Activated CD4-positive, alpha-beta memory T cell treated with anti-CD3 and anti-CD28 coated beads for 36 hours (primary cell): ENCODE measurements around the gene PLA2G3. TPM values are rescaled to one million over a fixed set of nuclear protein-coding genes. Genes with fewer than 3 reads are reported as not detected.

ENCODE experiments used
- CTCF ChIA-PET: fragments of 350-600 bp; sonication (Branson Sonifier 250); formaldehyde crosslinking; loops from one replicate; lab custom pipeline; 2021; ENCODE audit warnings: antibody characterized with exemption, inconsistent platforms; lab: Charles Lee
- POLR2A ChIA-PET: fragments of 350-600 bp; sonication (Branson Sonifier 250); formaldehyde crosslinking; loops from one replicate; lab custom pipeline; 2021; ENCODE audit warnings: antibody characterized with exemption; lab: Charles Lee
- DNase-seq: peaks from one replicate; pipeline ENCODE4 v3.0.0-alpha.2; 2020
- H3K27ac Mint-ChIP-seq: one replicate; pipeline ENCODE4 v1.8.0; 2021; ENCODE audit warnings: mixed read lengths
- H3K27me3 Mint-ChIP-seq: one replicate; pipeline ENCODE4 v1.8.0; 2021; ENCODE audit warnings: mixed read lengths
- H3K36me3 Mint-ChIP-seq: one replicate; pipeline ENCODE4 v1.8.0; 2021; ENCODE audit warnings: mixed read lengths
- H3K4me1 Mint-ChIP-seq: one replicate; pipeline ENCODE4 v1.8.0; 2021; ENCODE audit warnings: low read depth, mixed read lengths
- H3K4me3 Mint-ChIP-seq: one replicate; pipeline ENCODE4 v1.8.0; 2021; ENCODE audit warnings: mild to moderate bottlenecking, mixed read lengths
- H3K9me3 Mint-ChIP-seq: one replicate; pipeline ENCODE4 v1.8.0; 2021; ENCODE audit warnings: mixed read lengths
- intact Hi-C: fragments of 100-400 bp; cut with micrococcal nuclease; formaldehyde crosslinking; loops from one replicate; pipeline ENCODE4 v1.15.1; 2023
- total RNA-seq, 2 experiments: library from RNA; stranded (reverse); gene quantifications; one replicate each; pipeline ENCODE4 v1.2.3, GENCODE V29; 2021

The PLA2G3 gene
- total RNA-seq, 2 experiments from 2014 or later: not detected

- peaks cover 22% of the 10 kb centered on the region for H3K4me1 Mint-ChIP-seq
- no peak overlapping the region for H3K4me3 Mint-ChIP-seq
- ChIA-PET POLR2A (interaction anchor here (0.6 kb wide), 1 partner anchor 258 kb away, joined by 3 read pairs; no protein-coding TSS in a partner anchor), CTCF (interaction anchor here (0.8 to 5.0 kb wide), 8 partner anchors 21 to 240 kb away, joined by 3 to 27 read pairs (median 3); no protein-coding TSS in a partner anchor)
- no peaks in the 10 kb centered on the region for H3K36me3 Mint-ChIP-seq
- no peak for DNase-seq
- no peak overlapping the region for H3K27ac Mint-ChIP-seq
- intact Hi-C loops: loop anchor here (5.0 kb wide), 3 partner anchors 67 to 187 kb away; partner anchors contain the start of genes LIMK2 and PIK3IP1
- H3K27me3 Mint-ChIP-seq: no peaks in the 10 kb centered on the region
- H3K9me3 Mint-ChIP-seq: no peaks in the 10 kb centered on the region
Measured at GRCh38 chr22:31105282-31105929, 34.9 kb downstream of the PLA2G3 start.

- POLR2A ChIA-PET: interaction anchor here (0.6 to 1.4 kb wide), 2 partner anchors 35 to 258 kb away, joined by 3 read pairs; partner anchors contain the start of gene PLA2G3
- Mint-ChIP-seq H3K9me3 (no peaks in the 10 kb centered on the region), H3K4me1 (peaks cover 22% of the 10 kb centered on the region), H3K36me3 (no peaks in the 10 kb centered on the region), H3K27ac (no peak overlapping the region), H3K27me3 (no peaks in the 10 kb centered on the region), H3K4me3 (no peak overlapping the region)
- intact Hi-C loops: loop anchor here (5.0 kb wide), 3 partner anchors 67 to 187 kb away; partner anchors contain the start of genes LIMK2 and PIK3IP1
- DNase-seq: peak; percentile 26
- CTCF ChIA-PET: interaction anchor here (0.8 to 5.0 kb wide), 8 partner anchors 20 to 240 kb away, joined by 3 to 27 read pairs (median 3); no protein-coding TSS in a partner anchor
Measured at GRCh38 chr22:31104869-31105268, 35.4 kb downstream of the PLA2G3 start.

- H3K27ac Mint-ChIP-seq: no peak overlapping the region
- DNase-seq: no peak
- POLR2A ChIA-PET: interaction anchor here (1.4 kb wide), 1 partner anchor 36 kb away, joined by 3 read pairs; the partner anchor contains the start of gene PLA2G3
- peaks cover 22% of the 10 kb centered on the region for H3K4me1 Mint-ChIP-seq
- H3K27me3 Mint-ChIP-seq: no peaks in the 10 kb centered on the region
- intact Hi-C loops: no loop called here
- H3K36me3 Mint-ChIP-seq: no peaks in the 10 kb centered on the region
- CTCF ChIA-PET: interaction anchor here (1.1 to 5.0 kb wide), 5 partner anchors 14 to 241 kb away, joined by 3 to 27 read pairs (median 3); no protein-coding TSS in a partner anchor
- H3K9me3 Mint-ChIP-seq: no peaks in the 10 kb centered on the region
- no peak overlapping the region for H3K4me3 Mint-ChIP-seq
Measured at GRCh38 chr22:31103899-31104694, 36.2 kb downstream of the PLA2G3 start.

- Mint-ChIP-seq H3K27me3 (no peaks in the 10 kb centered on the region), H3K27ac (no peak overlapping the region), H3K4me3 (no peak overlapping the region), H3K36me3 (no peaks in the 10 kb centered on the region), H3K4me1 (peaks cover 22% of the 10 kb centered on the region), H3K9me3 (no peaks in the 10 kb centered on the region)
- no peak for DNase-seq
- POLR2A ChIA-PET: no interaction called here
- CTCF ChIA-PET: interaction anchor here (1.6 to 5.0 kb wide), 2 partner anchors 14 to 19 kb away, joined by 3 to 27 read pairs; no protein-coding TSS in a partner anchor
- intact Hi-C loops: no loop called here
Measured at GRCh38 chr22:31103111-31103510, 37.2 kb downstream of the PLA2G3 start.

- intact Hi-C loops: no loop called here
- ChIA-PET CTCF (interaction anchor here (5.0 kb wide), 1 partner anchor 18 kb away, joined by 27 read pairs; no protein-coding TSS in a partner anchor), POLR2A (no interaction called here)
- no peaks in the 10 kb centered on the region for H3K27me3 Mint-ChIP-seq
- no peak overlapping the region for H3K27ac Mint-ChIP-seq
- H3K36me3 Mint-ChIP-seq: no peaks in the 10 kb centered on the region
- DNase-seq: no peak
- H3K4me1 Mint-ChIP-seq: peaks cover 17% of the 10 kb centered on the region
- H3K4me3 Mint-ChIP-seq: no peak overlapping the region
- no peaks in the 10 kb centered on the region for H3K9me3 Mint-ChIP-seq
Measured at GRCh38 chr22:31102441-31103081, 37.7 kb downstream of the PLA2G3 start.

- Mint-ChIP-seq H3K9me3 (no peaks in the 10 kb centered on the region), H3K27ac (no peak overlapping the region), H3K27me3 (no peaks in the 10 kb centered on the region), H3K4me1 (peaks cover 4% of the 10 kb centered on the region), H3K4me3 (no peak overlapping the region), H3K36me3 (no peaks in the 10 kb centered on the region)
- no peak for DNase-seq
- intact Hi-C loops: no loop called here
- ChIA-PET POLR2A (no interaction called here), CTCF (interaction anchor here (5.0 kb wide), 1 partner anchor 16 kb away, joined by 27 read pairs; no protein-coding TSS in a partner anchor)
Measured at GRCh38 chr22:31100762-31101525, 39.4 kb downstream of the PLA2G3 start.

- H3K9me3 Mint-ChIP-seq: no peaks in the 10 kb centered on the region
- CTCF ChIA-PET: interaction anchor here (1.0 to 1.5 kb wide), 3 partner anchors 13 to 17 kb away, joined by 3 to 6 read pairs (median 3); no protein-coding TSS in a partner anchor
- no peak overlapping the region for H3K27ac Mint-ChIP-seq
- intact Hi-C loops: no loop called here
- no peaks in the 10 kb centered on the region for H3K36me3 Mint-ChIP-seq
- POLR2A ChIA-PET: no interaction called here
- DNase-seq: no peak
- no peak overlapping the region for H3K4me3 Mint-ChIP-seq
- H3K4me1 Mint-ChIP-seq: no peaks in the 10 kb centered on the region
- no peaks in the 10 kb centered on the region for H3K27me3 Mint-ChIP-seq
Measured at GRCh38 chr22:31099841-31100761, 40.2 kb downstream of the PLA2G3 start.

- Mint-ChIP-seq H3K9me3 (no peaks in the 10 kb centered on the region), H3K27ac (no peak overlapping the region), H3K4me1 (no peaks in the 10 kb centered on the region), H3K4me3 (no peak overlapping the region), H3K27me3 (no peaks in the 10 kb centered on the region), H3K36me3 (no peaks in the 10 kb centered on the region)
- ChIA-PET POLR2A (no interaction called here), CTCF (interaction anchor here (1.0 to 1.5 kb wide), 3 partner anchors 12 to 16 kb away, joined by 3 to 6 read pairs (median 3); no protein-coding TSS in a partner anchor)
- no peak for DNase-seq
- intact Hi-C loops: no loop called here
Measured at GRCh38 chr22:31099386-31099785, 40.9 kb downstream of the PLA2G3 start.

GRCh38 chr22:31098632-31099110, 41.6 kb downstream of the PLA2G3 start:
- Mint-ChIP-seq H3K4me1 (no peaks in the 10 kb centered on the region), H3K9me3 (no peaks in the 10 kb centered on the region), H3K27ac (no peak overlapping the region), H3K27me3 (no peaks in the 10 kb centered on the region), H3K4me3 (no peak overlapping the region), H3K36me3 (no peaks in the 10 kb centered on the region)
- DNase-seq: no peak
- CTCF ChIA-PET: interaction anchor here (0.9 to 1.5 kb wide), 3 partner anchors 9 to 13 kb away, joined by 3 to 6 read pairs (median 3); partner anchors contain the start of gene SELENOM
- intact Hi-C loops: no loop called here
- POLR2A ChIA-PET: no interaction called here

GRCh38 chr22:31097941-31098631, 42.2 kb downstream of the PLA2G3 start:
- H3K27ac Mint-ChIP-seq: no peak overlapping the region
- intact Hi-C loops: no loop called here
- H3K36me3 Mint-ChIP-seq: no peaks in the 10 kb centered on the region
- DNase-seq: no peak
- no peaks in the 10 kb centered on the region for H3K27me3 Mint-ChIP-seq
- H3K4me1 Mint-ChIP-seq: no peaks in the 10 kb centered on the region
- no peaks in the 10 kb centered on the region for H3K9me3 Mint-ChIP-seq
- ChIA-PET POLR2A (no interaction called here), CTCF (interaction anchor here (0.9 to 1.5 kb wide), 2 partner anchors 9 to 13 kb away, joined by 3 to 6 read pairs; partner anchors contain the start of gene SELENOM)
- no peak overlapping the region for H3K4me3 Mint-ChIP-seq
